Measurements from ENCODE around the gene MAPK10. TPM values are rescaled to one million over a fixed set of nuclear protein-coding genes. Genes with fewer than 3 reads are reported as not detected.

MAPK10 gene
- total RNA-seq, 5 donors from 2014 or later (not counting 1 experiment from before 2014, with no cell fraction given) = 0.07 to 0.35 TPM; not detected in 3

- WGBS (ENCODE audit: insufficient coverage) = 33% methylated on average over 1 of the region's 3 CpGs
- ChIA-PET POLR2A (interaction anchor here in 1 of 2 donors (0.6 kb wide), 1 partner anchor 514 kb away, joined by 3 read pairs; no protein-coding TSS in a partner anchor), CTCF (no interaction called here)
- DNase-seq (no peak), ATAC-seq (replicated peaks in 1 of 4) (no peak)
- Histone ChIP-seq H3K4me3 (ENCODE audit: control insufficient read depth in 1 of 2, extremely low read depth in 1 of 2, low read length in 1 of 2) (no peak overlapping the region), H3K9me3 (no peaks in the 10 kb centered on the region), H3K27me3 (replicated peaks in 1 of 2; ENCODE audit: control insufficient read depth in 2 of 2, extremely low read depth in 1 of 2, insufficient read depth in 2 of 2, low read length in 1 of 2) (no peaks in the 10 kb centered on the region), H3K36me3 (ENCODE audit: control insufficient read depth in 2 of 2, extremely low read depth in 1 of 2, insufficient read depth in 1 of 2, low read length in 1 of 2) (no peaks in the 10 kb centered on the region), H3K4me1 (ENCODE audit: control insufficient read depth in 1 of 2, extremely low read depth in 1 of 2, insufficient read depth in 2 of 2, low read length in 2 of 2) (no peaks in the 10 kb centered on the region), H3K27ac (ENCODE audit: low read length) (no peak overlapping the region)
- H3K27ac Mint-ChIP-seq = no peak overlapping the region
- no peaks in the 10 kb centered on the region for H3K36me3 Mint-ChIP-seq
- H3K4me1 Mint-ChIP-seq = no peaks in the 10 kb centered on the region
- no peak overlapping the region for H3K4me3 Mint-ChIP-seq
- H3K9me3 Mint-ChIP-seq = no peaks in the 10 kb centered on the region
- H3K27me3 Mint-ChIP-seq = peaks cover 0 to 3% of the 10 kb centered on the region in 2 donors
Measured at GRCh38 chr4:86300516-86300915, 59.3 kb downstream of the MAPK10 start.

GRCh38 chr4:86296865-86297264 is 63.0 kb downstream of the MAPK10 start:
- H3K27ac ChIP-seq (ENCODE audit: low read length) = no peak overlapping the region
- no peak overlapping the region for H3K27ac Mint-ChIP-seq
- H3K4me1 Mint-ChIP-seq = no peaks in the 10 kb centered on the region
- H3K9me3 Mint-ChIP-seq = peaks cover 0 to 4% (median 0%) of the 10 kb centered on the region in 3 donors
- DNase-seq (no peak), ATAC-seq (replicated peaks in 1 of 4) (no peak)
- H3K9me3 ChIP-seq = no peaks in the 10 kb centered on the region
- no peaks in the 10 kb centered on the region for H3K27me3 Mint-ChIP-seq
- H3K36me3 ChIP-seq (ENCODE audit: control insufficient read depth in 2 of 2, extremely low read depth in 1 of 2, insufficient read depth in 1 of 2, low read length in 1 of 2) = no peaks in the 10 kb centered on the region
- CTCF ChIA-PET = no interaction called here
- WGBS (ENCODE audit: insufficient coverage) = 81% methylated on average over 3 of the region's 6 CpGs
- H3K4me1 ChIP-seq (ENCODE audit: control insufficient read depth in 1 of 2, extremely low read depth in 1 of 2, insufficient read depth in 2 of 2, low read length in 2 of 2) = no peaks in the 10 kb centered on the region
- H3K4me3 ChIP-seq (ENCODE audit: control insufficient read depth in 1 of 2, extremely low read depth in 1 of 2, low read length in 1 of 2) = no peak overlapping the region
- no peaks in the 10 kb centered on the region for H3K36me3 Mint-ChIP-seq
- no peaks in the 10 kb centered on the region for H3K27me3 ChIP-seq (replicated peaks in 1 of 2; ENCODE audit: control insufficient read depth in 2 of 2, extremely low read depth in 1 of 2, insufficient read depth in 2 of 2, low read length in 1 of 2)
- H3K4me3 Mint-ChIP-seq = no peak overlapping the region
- POLR2A ChIA-PET = no interaction called here

GRCh38 chr4:86294883-86295282 is 65.0 kb downstream of the MAPK10 start:
- WGBS (ENCODE audit: insufficient coverage) = 90% methylated on average over 11 of the region's 11 CpGs
- Mint-ChIP-seq H3K9me3 (peaks cover 0 to 4% (median 0%) of the 10 kb centered on the region in 3 donors), H3K27ac (no peak overlapping the region), H3K27me3 (peaks cover 0 to under 1% of the 10 kb centered on the region in 2 donors), H3K36me3 (no peaks in the 10 kb centered on the region), H3K4me1 (no peaks in the 10 kb centered on the region), H3K4me3 (no peak overlapping the region)
- no peaks in the 10 kb centered on the region for H3K9me3 ChIP-seq
- ChIA-PET CTCF (no interaction called here), POLR2A (no interaction called here)
- no peaks in the 10 kb centered on the region for H3K27me3 ChIP-seq (replicated peaks in 1 of 2; ENCODE audit: control insufficient read depth in 2 of 2, extremely low read depth in 1 of 2, insufficient read depth in 2 of 2, low read length in 1 of 2)
- no peaks in the 10 kb centered on the region for H3K36me3 ChIP-seq (ENCODE audit: control insufficient read depth in 2 of 2, extremely low read depth in 1 of 2, insufficient read depth in 1 of 2, low read length in 1 of 2)
- H3K4me3 ChIP-seq (ENCODE audit: control insufficient read depth in 1 of 2, extremely low read depth in 1 of 2, low read length in 1 of 2) = no peak overlapping the region
- H3K4me1 ChIP-seq (ENCODE audit: control insufficient read depth in 1 of 2, extremely low read depth in 1 of 2, insufficient read depth in 2 of 2, low read length in 2 of 2) = no peaks in the 10 kb centered on the region
- ATAC-seq (replicated peaks in 1 of 4) (no peak), DNase-seq (no peak)
- no peak overlapping the region for H3K27ac ChIP-seq (ENCODE audit: low read length)

GRCh38 chr4:86291180-86291579 is 68.7 kb downstream of the MAPK10 start:
- Histone ChIP-seq H3K4me3 (ENCODE audit: control insufficient read depth in 1 of 2, extremely low read depth in 1 of 2, low read length in 1 of 2) (no peak overlapping the region), H3K36me3 (ENCODE audit: control insufficient read depth in 2 of 2, extremely low read depth in 1 of 2, insufficient read depth in 1 of 2, low read length in 1 of 2) (no peaks in the 10 kb centered on the region), H3K27ac (ENCODE audit: low read length) (no peak overlapping the region), H3K27me3 (replicated peaks in 1 of 2; ENCODE audit: control insufficient read depth in 2 of 2, extremely low read depth in 1 of 2, insufficient read depth in 2 of 2, low read length in 1 of 2) (no peaks in the 10 kb centered on the region), H3K9me3 (no peaks in the 10 kb centered on the region), H3K4me1 (ENCODE audit: control insufficient read depth in 1 of 2, extremely low read depth in 1 of 2, insufficient read depth in 2 of 2, low read length in 2 of 2) (no peaks in the 10 kb centered on the region)
- CTCF ChIA-PET = no interaction called here
- Mint-ChIP-seq H3K4me3 (no peak overlapping the region), H3K4me1 (no peaks in the 10 kb centered on the region), H3K27ac (no peak overlapping the region), H3K27me3 (peaks cover 0 to 6% of the 10 kb centered on the region in 2 donors), H3K36me3 (no peaks in the 10 kb centered on the region), H3K9me3 (peaks cover 0 to 4% (median 0%) of the 10 kb centered on the region in 3 donors)
- ATAC-seq (replicated peaks in 1 of 4) = no peak
- no peak for DNase-seq
- 80% methylated on average over 2 of the region's 2 CpGs for WGBS (ENCODE audit: insufficient coverage)
- POLR2A ChIA-PET = interaction anchor here in 1 of 2 donors (0.6 kb wide), 1 partner anchor 646 kb away, joined by 3 read pairs; no protein-coding TSS in a partner anchor

- Histone ChIP-seq H3K27me3 (replicated peaks in 1 of 2; ENCODE audit: control insufficient read depth in 2 of 2, extremely low read depth in 1 of 2, insufficient read depth in 2 of 2, low read length in 1 of 2) (no peaks in the 10 kb centered on the region), H3K4me3 (ENCODE audit: control insufficient read depth in 1 of 2, extremely low read depth in 1 of 2, low read length in 1 of 2) (no peak overlapping the region), H3K27ac (ENCODE audit: low read length) (no peak overlapping the region), H3K9me3 (no peaks in the 10 kb centered on the region), H3K4me1 (ENCODE audit: control insufficient read depth in 1 of 2, extremely low read depth in 1 of 2, insufficient read depth in 2 of 2, low read length in 2 of 2) (no peaks in the 10 kb centered on the region), H3K36me3 (ENCODE audit: control insufficient read depth in 2 of 2, extremely low read depth in 1 of 2, insufficient read depth in 1 of 2, low read length in 1 of 2) (no peaks in the 10 kb centered on the region)
- ChIA-PET CTCF (no interaction called here), POLR2A (no interaction called here)
- ATAC-seq (replicated peaks in 1 of 4) (no peak), DNase-seq (no peak)
- WGBS (ENCODE audit: insufficient coverage) = no CpG with 5 or more reads among the region's 2 CpGs
- H3K4me3 Mint-ChIP-seq = no peak overlapping the region
- H3K4me1 Mint-ChIP-seq = no peaks in the 10 kb centered on the region
- H3K27ac Mint-ChIP-seq = no peak overlapping the region
- H3K9me3 Mint-ChIP-seq = no peaks in the 10 kb centered on the region
- H3K27me3 Mint-ChIP-seq = peaks cover 0 to 6% of the 10 kb centered on the region in 2 donors
- no peaks in the 10 kb centered on the region for H3K36me3 Mint-ChIP-seq
Measured at GRCh38 chr4:86286726-86287125, 73.1 kb downstream of the MAPK10 start.

- H3K4me1 Mint-ChIP-seq = no peaks in the 10 kb centered on the region
- no peak for ATAC-seq (replicated peaks in 1 of 4)
Measured at GRCh38 chr4:86283371-86283770, 76.5 kb downstream of the MAPK10 start.

GRCh38 chr4:86280246-86280645 is 79.6 kb downstream of the MAPK10 start:
- no peaks in the 10 kb centered on the region for H3K36me3 ChIP-seq (ENCODE audit: control insufficient read depth in 2 of 2, extremely low read depth in 1 of 2, insufficient read depth in 1 of 2, low read length in 1 of 2)
- no peak overlapping the region for H3K27ac ChIP-seq (ENCODE audit: low read length)
- Mint-ChIP-seq H3K27me3 (no peaks in the 10 kb centered on the region), H3K36me3 (no peaks in the 10 kb centered on the region), H3K9me3 (no peaks in the 10 kb centered on the region), H3K4me1 (no peaks in the 10 kb centered on the region), H3K27ac (no peak overlapping the region), H3K4me3 (no peak overlapping the region)
- no CpG with 5 or more reads among the region's 2 CpGs for WGBS (ENCODE audit: insufficient coverage)
- no peaks in the 10 kb centered on the region for H3K9me3 ChIP-seq
- DNase-seq (no peak), ATAC-seq (replicated peaks in 1 of 4) (no peak)
- H3K4me3 ChIP-seq (ENCODE audit: control insufficient read depth in 1 of 2, extremely low read depth in 1 of 2, low read length in 1 of 2) = no peak overlapping the region
- ChIA-PET POLR2A (no interaction called here), CTCF (no interaction called here)
- H3K4me1 ChIP-seq (ENCODE audit: control insufficient read depth in 1 of 2, extremely low read depth in 1 of 2, insufficient read depth in 2 of 2, low read length in 2 of 2) = no peaks in the 10 kb centered on the region
- no peaks in the 10 kb centered on the region for H3K27me3 ChIP-seq (replicated peaks in 1 of 2; ENCODE audit: control insufficient read depth in 2 of 2, extremely low read depth in 1 of 2, insufficient read depth in 2 of 2, low read length in 1 of 2)

More at GRCh38 chr4:86283371-86283770, 76.5 kb downstream of the MAPK10 start:
- no peaks in the 10 kb centered on the region for H3K27me3 ChIP-seq (replicated peaks in 1 of 2; ENCODE audit: control insufficient read depth in 2 of 2, extremely low read depth in 1 of 2, insufficient read depth in 2 of 2, low read length in 1 of 2)
- POLR2A ChIA-PET = no interaction called here
- Mint-ChIP-seq H3K9me3 (no peaks in the 10 kb centered on the region), H3K27ac (no peak overlapping the region), H3K4me3 (no peak overlapping the region), H3K27me3 (no peaks in the 10 kb centered on the region), H3K36me3 (no peaks in the 10 kb centered on the region)
- H3K9me3 ChIP-seq = no peaks in the 10 kb centered on the region
- CTCF ChIA-PET = no interaction called here
- H3K27ac ChIP-seq (ENCODE audit: low read length) = no peak overlapping the region
- DNase-seq = no peak
- no peak overlapping the region for H3K4me3 ChIP-seq (ENCODE audit: control insufficient read depth in 1 of 2, extremely low read depth in 1 of 2, low read length in 1 of 2)
- no peaks in the 10 kb centered on the region for H3K36me3 ChIP-seq (ENCODE audit: control insufficient read depth in 2 of 2, extremely low read depth in 1 of 2, insufficient read depth in 1 of 2, low read length in 1 of 2)
- WGBS (ENCODE audit: insufficient coverage) = no CpG with 5 or more reads among the region's 3 CpGs
- H3K4me1 ChIP-seq (ENCODE audit: control insufficient read depth in 1 of 2, extremely low read depth in 1 of 2, insufficient read depth in 2 of 2, low read length in 2 of 2) = no peaks in the 10 kb centered on the region
